ENCODE data around the gene MGAT3. TPM values are rescaled to one million over a fixed set of nuclear protein-coding genes. Genes with fewer than 3 reads are reported as not detected.
"Not testable (repeated sequence)": the region's sequence is repeated elsewhere in the genome, so short reads cannot be mapped to it uniquely, and the experiment has no call there.

MGAT3 gene
- total RNA-seq, 2 experiments from 2014 or later = 0.90 to 1.9 TPM

DNA sequence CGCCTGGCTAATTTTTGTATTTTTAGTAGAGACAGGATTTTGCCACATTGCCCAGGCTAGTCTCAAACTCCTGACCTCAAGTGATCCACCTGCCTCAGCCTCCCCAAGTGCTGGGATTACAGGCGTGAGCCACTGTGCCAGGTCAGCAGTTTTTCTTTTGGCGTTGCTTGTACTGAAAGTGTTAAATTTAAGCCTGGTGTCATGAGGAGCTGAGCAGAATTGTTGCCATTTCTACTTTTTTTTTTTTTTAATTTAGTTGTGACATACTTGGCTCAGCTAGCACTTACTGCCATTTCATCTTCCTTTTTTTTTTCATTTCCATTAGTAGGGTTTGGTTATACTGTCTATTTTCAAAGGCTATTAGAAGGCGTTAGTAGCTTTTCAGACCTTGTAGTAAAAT, 46.5 kb upstream of the MGAT3 start:
- H3K36me3 Mint-ChIP-seq (ENCODE audit: low read depth) = peaks cover 17% of the 10 kb centered on the region
- CTCF ChIA-PET = interaction anchor here (0.7 to 1.6 kb wide), 7 partner anchors 8 to 124 kb away, joined by 3 to 7 read pairs (median 3); partner anchors contain the start of gene TAB1
- intact Hi-C loops (cut with micrococcal nuclease) = no loop called here

DNA sequence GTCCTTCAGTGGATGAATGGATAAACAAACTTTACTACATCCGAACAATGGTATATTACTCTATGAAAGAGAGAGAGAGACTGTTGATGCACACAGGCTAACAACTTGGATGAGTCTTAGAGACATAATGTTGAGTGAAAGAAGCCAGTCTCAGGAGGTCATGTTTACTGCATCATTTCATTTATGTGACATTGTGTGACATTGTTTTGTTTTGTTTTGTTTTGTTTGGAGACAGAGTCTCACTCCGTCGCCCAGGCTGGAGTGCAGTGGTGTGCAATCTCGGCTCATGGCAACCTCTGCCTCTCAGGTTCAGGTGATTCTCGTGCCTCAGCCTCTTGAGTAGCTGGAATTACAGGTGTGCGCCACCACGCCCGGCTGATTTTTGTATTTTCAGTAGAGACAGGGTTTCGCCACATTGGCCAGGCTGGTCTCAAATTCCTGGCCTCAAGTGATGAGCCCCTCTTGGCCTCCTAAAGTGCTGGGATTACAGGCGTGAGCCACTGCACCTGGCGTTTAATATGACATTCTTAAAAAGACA, 44.9 kb upstream of the MGAT3 start:
- ChIA-PET POLR2A (interaction anchor here (0.9 to 2.8 kb wide), 4 partner anchors 12 to 97 kb away, joined by 3 to 11 read pairs (median 3); partner anchors contain the start of gene TAB1), CTCF (interaction anchor here (0.9 to 1.6 kb wide), 7 partner anchors 10 to 123 kb away, joined by 3 to 7 read pairs (median 5); partner anchors contain the start of gene TAB1)
- H3K27me3 Mint-ChIP-seq; H3K9me3 Mint-ChIP-seq; intact Hi-C loops (cut with micrococcal nuclease); H3K4me3 Mint-ChIP-seq; DNase-seq; ATAC-seq: not testable (repeated sequence)
- peaks cover 69% of the 10 kb centered on the region for H3K4me1 Mint-ChIP-seq (ENCODE audit: low read depth)
- H3K36me3 Mint-ChIP-seq (ENCODE audit: low read depth) = peaks cover 11% of the 10 kb centered on the region
- peak overlapping the region; percentile 73 for H3K27ac Mint-ChIP-seq

More for the DNA sequence above, 46.5 kb upstream of the MGAT3 start:
- H3K4me1 Mint-ChIP-seq (ENCODE audit: low read depth) = peaks cover 72% of the 10 kb centered on the region
- no peak overlapping the region for H3K27ac Mint-ChIP-seq
- TF ChIP-seq, protein P1, sequence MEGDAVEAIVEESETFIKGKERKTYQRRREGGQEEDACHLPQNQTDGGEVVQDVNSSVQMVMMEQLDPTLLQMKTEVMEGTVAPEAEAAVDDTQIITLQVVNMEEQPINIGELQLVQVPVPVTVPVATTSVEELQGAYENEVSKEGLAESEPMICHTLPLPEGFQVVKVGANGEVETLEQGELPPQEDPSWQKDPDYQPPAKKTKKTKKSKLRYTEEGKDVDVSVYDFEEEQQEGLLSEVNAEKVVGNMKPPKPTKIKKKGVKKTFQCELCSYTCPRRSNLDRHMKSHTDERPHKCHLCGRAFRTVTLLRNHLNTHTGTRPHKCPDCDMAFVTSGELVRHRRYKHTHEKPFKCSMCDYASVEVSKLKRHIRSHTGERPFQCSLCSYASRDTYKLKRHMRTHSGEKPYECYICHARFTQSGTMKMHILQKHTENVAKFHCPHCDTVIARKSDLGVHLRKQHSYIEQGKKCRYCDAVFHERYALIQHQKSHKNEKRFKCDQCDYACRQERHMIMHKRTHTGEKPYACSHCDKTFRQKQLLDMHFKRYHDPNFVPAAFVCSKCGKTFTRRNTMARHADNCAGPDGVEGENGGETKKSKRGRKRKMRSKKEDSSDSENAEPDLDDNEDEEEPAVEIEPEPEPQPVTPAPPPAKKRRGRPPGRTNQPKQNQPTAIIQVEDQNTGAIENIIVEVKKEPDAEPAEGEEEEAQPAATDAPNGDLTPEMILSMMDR (IDR thresholded peaks at IDR 0.05) = no peak
- H3K27me3 Mint-ChIP-seq = no peaks in the 10 kb centered on the region
- DNase-seq (no peak), ATAC-seq (no peak)
- POLR2A ChIA-PET = interaction anchor here (0.9 to 1.0 kb wide), 2 partner anchors 11 to 26 kb away, joined by 3 to 4 read pairs; partner anchors contain the start of gene TAB1
- H3K4me3 Mint-ChIP-seq = no peak overlapping the region
- H3K9me3 Mint-ChIP-seq = peaks cover 3% of the 10 kb centered on the region

DNA sequence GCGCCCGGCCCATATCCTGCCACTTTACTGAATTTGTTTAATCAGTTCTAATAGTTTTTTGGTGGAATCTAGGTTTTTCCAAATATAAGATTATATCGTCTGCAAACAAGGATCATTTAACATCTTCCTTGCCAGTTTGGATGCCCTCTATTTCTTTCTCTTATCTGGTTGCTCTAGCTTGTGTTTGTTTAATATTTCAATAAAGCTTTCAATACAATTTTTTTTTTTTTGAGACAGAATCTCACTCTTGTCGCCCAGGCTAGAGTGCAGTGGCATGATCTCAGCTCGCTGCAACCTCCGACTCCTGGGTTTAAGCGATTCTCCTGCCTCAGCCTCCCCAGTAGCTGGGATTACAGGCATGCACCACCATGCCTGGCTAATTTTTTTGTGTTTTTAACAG, 43.6 kb upstream of the MGAT3 start:
- DNase-seq; H3K4me3 Mint-ChIP-seq; H3K9me3 Mint-ChIP-seq; intact Hi-C loops (cut with micrococcal nuclease); ATAC-seq; H3K27me3 Mint-ChIP-seq: not testable (repeated sequence)
- ChIA-PET CTCF (interaction anchor here (0.7 to 1.1 kb wide), 2 partner anchors 22 to 81 kb away, joined by 3 to 4 read pairs; no protein-coding TSS in a partner anchor), POLR2A (interaction anchor here (1.1 to 2.8 kb wide), 5 partner anchors 8 to 98 kb away, joined by 3 to 11 read pairs (median 3); partner anchors contain the start of gene TAB1)
- peaks cover 60% of the 10 kb centered on the region for H3K4me1 Mint-ChIP-seq (ENCODE audit: low read depth)
- H3K36me3 Mint-ChIP-seq (ENCODE audit: low read depth) = peaks cover 10% of the 10 kb centered on the region
- H3K27ac Mint-ChIP-seq = peak overlapping the region; percentile 61

DNA sequence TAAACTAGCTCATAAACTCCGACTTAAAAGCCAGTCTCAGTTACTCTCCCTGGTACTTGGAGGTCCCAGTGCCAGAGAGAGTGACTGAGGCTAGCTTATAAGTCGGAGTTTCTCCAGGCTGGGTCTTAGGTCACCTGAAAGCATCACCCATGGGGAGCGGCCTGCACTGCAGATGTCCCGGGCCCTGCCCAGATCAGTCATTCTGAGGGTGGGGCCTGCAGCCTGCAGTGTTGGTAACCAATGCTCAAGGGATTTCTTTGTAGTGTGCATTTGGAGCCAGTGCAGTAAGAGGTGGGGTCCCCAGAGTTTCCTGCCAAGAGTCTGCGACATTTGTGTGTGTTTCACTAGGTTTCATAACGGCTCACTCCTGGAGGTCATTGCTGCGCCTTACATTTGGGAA, 42.4 kb upstream of the MGAT3 start:
- H3K4me3 Mint-ChIP-seq = no peak overlapping the region
- ATAC-seq = peak; percentile 43
- H3K9me3 Mint-ChIP-seq = peaks cover 3% of the 10 kb centered on the region
- TF ChIP-seq, protein P1 (IDR thresholded peaks at IDR 0.05) = no peak
- ChIA-PET POLR2A (interaction anchor here (1.2 to 2.8 kb wide), 3 partner anchors 10 to 95 kb away, joined by 4 to 11 read pairs (median 5); partner anchors contain the start of genes RPL3 and TAB1), CTCF (interaction anchor here (0.7 kb wide), 1 partner anchor 115 kb away, joined by 3 read pairs; no protein-coding TSS in a partner anchor)
- peak overlapping the region; percentile 6 for H3K27ac Mint-ChIP-seq
- H3K36me3 Mint-ChIP-seq (ENCODE audit: low read depth) = peaks cover 22% of the 10 kb centered on the region
- H3K4me1 Mint-ChIP-seq (ENCODE audit: low read depth) = peaks cover 53% of the 10 kb centered on the region
- peak; percentile 31 for DNase-seq
- intact Hi-C loops (cut with micrococcal nuclease) = no loop called here
- no peaks in the 10 kb centered on the region for H3K27me3 Mint-ChIP-seq

DNA sequence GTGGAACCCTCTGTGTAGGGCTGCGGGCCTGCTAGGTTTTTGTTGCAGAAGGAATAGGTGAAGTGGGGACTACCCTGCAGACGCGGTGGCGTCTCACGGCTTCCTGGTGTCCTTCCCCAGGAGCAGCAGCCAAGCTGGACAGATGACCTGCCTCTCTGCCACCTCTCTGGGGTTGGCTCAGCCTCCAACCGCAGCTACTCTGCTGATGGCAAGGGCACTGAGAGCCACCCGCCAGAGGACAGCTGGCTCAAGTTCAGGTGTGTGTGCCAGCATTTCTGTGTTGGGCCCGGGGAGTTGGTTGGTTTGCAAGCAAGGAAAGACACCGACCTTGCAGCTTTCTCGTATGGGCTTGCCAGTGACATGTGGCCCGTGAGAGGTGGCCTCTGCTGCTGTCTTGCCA, 41.9 kb upstream of the MGAT3 start:
- H3K27ac Mint-ChIP-seq = no peak overlapping the region
- H3K4me3 Mint-ChIP-seq = no peak overlapping the region
- intact Hi-C loops (cut with micrococcal nuclease) = no loop called here
- no peak for ATAC-seq
- ChIA-PET CTCF (no interaction called here), POLR2A (interaction anchor here (0.8 to 1.2 kb wide), 2 partner anchors 12 to 108 kb away, joined by 3 to 5 read pairs; no protein-coding TSS in a partner anchor)
- no peak for DNase-seq
- H3K4me1 Mint-ChIP-seq (ENCODE audit: low read depth) = peaks cover 49% of the 10 kb centered on the region
- H3K27me3 Mint-ChIP-seq = no peaks in the 10 kb centered on the region
- peaks cover 3% of the 10 kb centered on the region for H3K9me3 Mint-ChIP-seq
- TF ChIP-seq, protein P1 (IDR thresholded peaks at IDR 0.05) = no peak
- peaks cover 26% of the 10 kb centered on the region for H3K36me3 Mint-ChIP-seq (ENCODE audit: low read depth)

DNA sequence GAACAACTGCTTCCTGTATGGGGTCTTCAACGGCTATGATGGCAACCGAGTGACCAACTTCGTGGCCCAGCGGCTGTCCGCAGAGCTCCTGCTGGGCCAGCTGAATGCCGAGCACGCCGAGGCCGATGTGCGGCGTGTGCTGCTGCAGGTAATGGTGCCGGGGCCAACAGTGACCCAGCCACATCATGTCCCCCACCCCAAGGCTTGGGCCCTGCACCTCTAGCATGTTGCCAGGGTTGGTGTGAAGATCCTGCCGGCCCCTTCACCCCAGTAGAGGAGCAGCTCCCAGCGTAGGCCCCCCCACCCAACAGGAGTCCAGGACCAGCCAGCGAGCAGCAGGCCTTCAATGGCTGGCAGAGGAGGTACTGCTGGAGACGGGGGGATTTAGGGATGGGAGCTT, 41.3 kb upstream of the MGAT3 start:
- Mint-ChIP-seq H3K4me3 (no peak overlapping the region), H3K4me1 (ENCODE audit: low read depth) (peaks cover 49% of the 10 kb centered on the region)

More for the DNA sequence above, 41.3 kb upstream of the MGAT3 start:
- TF ChIP-seq, protein P1 (IDR thresholded peaks at IDR 0.05) = no peak
- intact Hi-C loops (cut with micrococcal nuclease) = no loop called here
- Mint-ChIP-seq H3K27ac (no peak overlapping the region), H3K36me3 (ENCODE audit: low read depth) (peaks cover 26% of the 10 kb centered on the region), H3K9me3 (peaks cover 3% of the 10 kb centered on the region), H3K27me3 (no peaks in the 10 kb centered on the region)
- ChIA-PET POLR2A (interaction anchor here (0.7 to 1.2 kb wide), 4 partner anchors 13 to 107 kb away, joined by 3 to 5 read pairs (median 4); no protein-coding TSS in a partner anchor), CTCF (no interaction called here)
- DNase-seq (no peak), ATAC-seq (no peak)

All from activated CD8-positive, alpha-beta T cell treated with anti-CD3 and anti-CD28 coated beads for 36 hours (primary cell).